Endothelial cell of umbilical vein (primary cell): ENCODE measurements around the gene LBR.

Experiments used
- CTCF ChIP-seq, 2 donors: IDR thresholded peaks; 1 replicate in 1 of 2; 2 replicates in 1 of 2; pipeline ENCODE4 v1.5.1; 2011; ENCODE audit warnings: low read length in 2 of 2, mild to moderate bottlenecking in 2 of 2, moderate library complexity in 2 of 2, control low read depth in 1 of 2, inconsistent platforms in 1 of 2, low read depth in 1 of 2; ENCODE audit not compliant: insufficient read depth in 1 of 2; ENCODE audit errors: extremely low read depth in 1 of 2
- EZH2 ChIP-seq: IDR thresholded peaks from 2 replicates; pipeline ENCODE4 v1.6.1; 2012; ENCODE audit warnings: borderline replicate concordance, low read depth, mild to moderate bottlenecking, moderate library complexity, low read length, inconsistent platforms; ENCODE audit not compliant: severe bottlenecking
- JUN ChIP-seq: IDR thresholded peaks from 2 replicates; pipeline ENCODE4 v1.6.1; 2011; ENCODE audit warnings: borderline replicate concordance, low read depth; ENCODE audit not compliant: insufficient read length, insufficient read depth
- MAX ChIP-seq: IDR thresholded peaks from 2 replicates; pipeline ENCODE4 v1.6.1; 2011; ENCODE audit not compliant: insufficient read depth, insufficient read length
- MYC ChIP-seq: IDR thresholded peaks from one replicate; pipeline ENCODE4 v1.6.1; 2011; ENCODE audit warnings: mild to moderate bottlenecking, low read depth, low read length
- POLR2A ChIP-seq: IDR thresholded peaks from 2 replicates; pipeline ENCODE4 v1.6.1; 2012; ENCODE audit warnings: low read depth, mild to moderate bottlenecking, control low read depth, low read length
- POLR2AphosphoS5 ChIP-seq: IDR thresholded peaks from 2 replicates; pipeline ENCODE4 v1.6.1; 2012; ENCODE audit warnings: low read depth, mild to moderate bottlenecking, control low read depth, low read length, moderate library complexity; ENCODE audit not compliant: insufficient read depth

DNA sequence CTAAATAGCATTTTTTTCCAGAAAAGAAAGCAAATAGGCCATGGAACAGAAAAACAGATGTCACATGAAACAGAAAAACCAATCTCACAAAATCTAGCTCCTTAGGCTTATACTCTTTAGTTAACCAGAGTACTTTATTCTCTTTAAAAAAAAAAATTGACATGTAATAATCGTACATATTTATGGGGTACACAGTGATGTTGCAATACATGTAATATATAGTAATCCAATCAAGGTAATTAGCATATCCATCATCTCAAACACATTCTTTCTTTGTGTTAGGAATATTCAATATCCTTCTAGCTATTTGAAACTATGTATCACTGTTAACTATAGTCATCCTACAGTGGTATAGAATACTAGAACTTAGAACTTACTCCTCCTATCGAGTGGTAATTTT is 20.1 kb downstream of the LBR start:
- TF ChIP-seq CTCF (IDR thresholded peaks at IDR 0.05; ENCODE audit: extremely low read depth in 1 of 2, insufficient read depth in 1 of 2, low read depth in 1 of 2, low read length in 2 of 2) (no peak), MAX (no peak), POLR2AphosphoS5 (no peak), POLR2A (no peak), EZH2 (no peak), JUN (no peak), MYC (no peak)
